Transverse colon (tissue), 3 donors: ENCODE data around the gene MAP4K1.

Experiments used
- CTCF ChIP-seq, 5 experiments: fragments of 200-600 bp in 3 of 5; fragments of 450-650 bp in 2 of 5; sonication (generic) in 3 of 5; IDR thresholded peaks; 1 replicate in 2 of 5; 2 replicates in 3 of 5; pipeline ENCODE4 v1.5.1; 2016 to 2017; ENCODE audit warnings: antibody characterized with exemption in 5 of 5, inconsistent platforms in 3 of 5, mild to moderate bottlenecking in 2 of 5, moderate library complexity in 1 of 5
- EP300 ChIP-seq: sonication (generic); formaldehyde crosslinking; IDR thresholded peaks from one replicate; pipeline ENCODE4 v1.6.1; 2017; ENCODE audit warnings: antibody characterized with exemption, low read depth
- POLR2A ChIP-seq: fragments of 450-650 bp; IDR thresholded peaks from one replicate; pipeline ENCODE4 v1.6.1; 2016; ENCODE audit warnings: antibody characterized with exemption, mild to moderate bottlenecking, moderate library complexity

GRCh38 chr19:38597075-38597474, 20.7 kb downstream of the MAP4K1 start:
- TF ChIP-seq POLR2A, result no peak
- no peak for TF ChIP-seq CTCF (IDR thresholded peaks at IDR 0.05)
- TF ChIP-seq EP300, result no peak
